Measurements from ENCODE around the gene MMP25.

Gene MMP25

DNA sequence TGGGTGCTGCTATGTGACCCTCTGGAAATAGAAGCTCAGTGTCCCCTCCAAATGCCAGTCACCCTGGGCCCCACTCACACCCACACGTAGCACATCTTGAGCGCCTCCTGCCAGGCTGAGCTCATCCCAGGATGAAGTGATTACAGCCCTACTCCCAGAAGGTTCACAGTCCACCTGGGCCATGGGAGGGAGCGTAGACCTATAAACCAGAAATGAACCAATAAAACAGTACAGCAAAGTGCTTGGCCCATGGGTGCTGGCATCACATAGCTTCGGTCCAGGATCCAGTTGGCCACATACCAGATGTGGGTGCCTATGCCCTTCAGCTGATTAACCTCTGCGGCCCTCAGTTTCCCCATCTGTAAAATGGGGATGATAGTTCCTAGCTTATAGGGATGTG lies 7.5 kb upstream of the MMP25 start:
- no peak overlapping the region for H3K4me3 ChIP-seq (ENCODE audit: low read depth, low read length)
- TF ChIP-seq, protein P1, sequence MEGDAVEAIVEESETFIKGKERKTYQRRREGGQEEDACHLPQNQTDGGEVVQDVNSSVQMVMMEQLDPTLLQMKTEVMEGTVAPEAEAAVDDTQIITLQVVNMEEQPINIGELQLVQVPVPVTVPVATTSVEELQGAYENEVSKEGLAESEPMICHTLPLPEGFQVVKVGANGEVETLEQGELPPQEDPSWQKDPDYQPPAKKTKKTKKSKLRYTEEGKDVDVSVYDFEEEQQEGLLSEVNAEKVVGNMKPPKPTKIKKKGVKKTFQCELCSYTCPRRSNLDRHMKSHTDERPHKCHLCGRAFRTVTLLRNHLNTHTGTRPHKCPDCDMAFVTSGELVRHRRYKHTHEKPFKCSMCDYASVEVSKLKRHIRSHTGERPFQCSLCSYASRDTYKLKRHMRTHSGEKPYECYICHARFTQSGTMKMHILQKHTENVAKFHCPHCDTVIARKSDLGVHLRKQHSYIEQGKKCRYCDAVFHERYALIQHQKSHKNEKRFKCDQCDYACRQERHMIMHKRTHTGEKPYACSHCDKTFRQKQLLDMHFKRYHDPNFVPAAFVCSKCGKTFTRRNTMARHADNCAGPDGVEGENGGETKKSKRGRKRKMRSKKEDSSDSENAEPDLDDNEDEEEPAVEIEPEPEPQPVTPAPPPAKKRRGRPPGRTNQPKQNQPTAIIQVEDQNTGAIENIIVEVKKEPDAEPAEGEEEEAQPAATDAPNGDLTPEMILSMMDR (IDR thresholded peaks at IDR 0.05; ENCODE audit: insufficient read depth, low read depth, low read length, missing control alignments) = no peak
- no peak for DNase-seq (ENCODE audit: low read depth)

DNA sequence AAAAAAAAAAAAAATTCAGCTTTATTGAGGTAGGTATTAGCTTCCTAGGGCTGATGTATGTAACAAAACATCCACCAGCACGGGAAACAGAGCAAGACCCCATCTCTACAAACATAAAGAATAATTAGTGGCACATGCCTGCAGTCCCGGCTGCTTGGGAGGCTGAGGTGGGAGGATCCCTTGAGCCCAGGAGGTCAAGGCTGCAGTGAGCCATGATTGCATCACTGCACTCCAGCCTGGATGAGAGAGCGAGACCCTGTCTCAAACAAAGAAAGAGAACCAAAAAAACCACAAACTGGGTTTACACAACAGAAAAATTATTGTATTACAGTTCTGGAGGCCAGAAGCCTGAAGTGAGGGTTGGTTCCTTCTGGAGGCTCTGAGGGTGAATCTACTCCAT lies 4.0 kb upstream of the MMP25 start:
- TF ChIP-seq, protein P1 (IDR thresholded peaks at IDR 0.05; ENCODE audit: insufficient read depth, low read depth, low read length, missing control alignments) = no peak
- DNase-seq (ENCODE audit: low read depth) = no peak
- H3K4me3 ChIP-seq (ENCODE audit: low read depth, low read length) = no peak overlapping the region

DNA sequence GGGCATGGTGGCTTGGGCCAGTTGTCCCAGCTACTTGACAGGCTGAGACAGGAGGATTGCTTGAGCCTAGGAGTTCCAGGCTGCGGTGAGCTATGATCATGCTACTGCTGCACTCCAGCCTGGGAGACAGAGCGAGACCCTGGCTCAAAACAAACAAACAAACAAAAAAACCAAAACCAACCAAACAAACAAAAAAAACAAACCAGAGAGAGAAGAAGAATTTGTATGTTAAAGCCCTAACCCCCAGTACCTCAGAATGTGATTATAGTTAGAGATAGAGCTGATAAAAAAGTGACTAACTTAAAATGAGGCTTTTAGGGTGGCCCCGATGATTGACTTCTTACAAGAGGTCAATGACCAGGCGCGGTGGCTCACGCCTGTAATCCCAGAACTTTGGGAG lies 1.7 kb upstream of the MMP25 start:
- TF ChIP-seq, protein P1 (IDR thresholded peaks at IDR 0.05; ENCODE audit: insufficient read depth, low read depth, low read length, missing control alignments) = no peak
- H3K4me3 ChIP-seq (ENCODE audit: low read depth, low read length) = no peak overlapping the region
- no peak for DNase-seq (ENCODE audit: low read depth)

GRCh38 chr16:3046641-3047386 lies 453 bp downstream of the MMP25 start:
- TF ChIP-seq, protein P1 (IDR thresholded peaks at IDR 0.05; ENCODE audit: insufficient read depth, low read depth, low read length, missing control alignments) = no peak
- no peak overlapping the region for H3K4me3 ChIP-seq (ENCODE audit: low read depth, low read length)
- no peak for DNase-seq (ENCODE audit: low read depth)

DNA sequence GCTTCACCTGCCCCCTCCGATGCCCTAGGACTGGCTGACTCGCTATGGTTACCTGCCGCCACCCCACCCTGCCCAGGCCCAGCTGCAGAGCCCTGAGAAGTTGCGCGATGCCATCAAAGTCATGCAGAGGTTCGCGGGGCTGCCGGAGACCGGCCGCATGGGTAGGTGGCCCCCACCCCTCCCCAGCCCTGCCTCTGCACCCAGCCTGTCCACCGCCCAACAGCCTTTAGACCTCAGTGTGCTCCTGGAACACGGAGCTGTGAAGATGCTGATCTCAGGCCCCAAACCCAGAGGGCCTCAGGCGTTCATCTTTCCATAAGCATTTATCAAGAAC lies 993 bp downstream of the MMP25 start:
- TF ChIP-seq, protein P1 (IDR thresholded peaks at IDR 0.05; ENCODE audit: insufficient read depth, low read depth, low read length, missing control alignments) = no peak
- no peak for DNase-seq (ENCODE audit: low read depth)
- H3K4me3 ChIP-seq (ENCODE audit: low read depth, low read length) = no peak overlapping the region

DNA sequence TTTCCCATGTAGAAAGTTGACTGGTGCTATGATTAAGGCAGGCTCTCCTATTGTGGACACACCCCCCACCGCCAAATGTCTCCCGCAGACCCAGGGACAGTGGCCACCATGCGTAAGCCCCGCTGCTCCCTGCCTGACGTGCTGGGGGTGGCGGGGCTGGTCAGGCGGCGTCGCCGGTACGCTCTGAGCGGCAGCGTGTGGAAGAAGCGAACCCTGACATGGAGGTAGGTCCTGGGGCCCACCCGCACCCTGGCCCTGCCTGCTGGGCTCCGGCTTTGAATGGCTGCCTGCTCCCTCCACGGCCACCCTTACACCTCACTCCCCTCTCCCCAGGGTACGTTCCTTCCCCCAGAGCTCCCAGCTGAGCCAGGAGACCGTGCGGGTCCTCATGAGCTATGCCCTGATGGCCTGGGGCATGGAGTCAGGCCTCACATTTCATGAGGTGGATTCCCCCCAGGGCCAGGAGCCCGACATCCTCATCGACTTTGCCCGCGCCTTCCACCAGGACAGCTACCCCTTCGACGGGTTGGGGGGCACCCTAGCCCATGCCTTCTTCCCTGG lies 3.6 kb downstream of the MMP25 start:
- TF ChIP-seq, protein P1 (IDR thresholded peaks at IDR 0.05; ENCODE audit: insufficient read depth, low read depth, low read length, missing control alignments) = no peak
- DNase-seq (ENCODE audit: low read depth) = no peak
- H3K4me3 ChIP-seq (ENCODE audit: low read depth, low read length) = no peak overlapping the region

- no peak for DNase-seq (ENCODE audit: low read depth)
- no peak overlapping the region for H3K4me3 ChIP-seq (ENCODE audit: low read depth, low read length)
- TF ChIP-seq, protein P1 (IDR thresholded peaks at IDR 0.05; ENCODE audit: insufficient read depth, low read depth, low read length, missing control alignments) = no peak
Measured at GRCh38 chr16:3050487-3050886, 4.1 kb downstream of the MMP25 start.

Data from GM12865 (cell line).